Neural cell (in vitro differentiated cells): Measurements from ENCODE around the gene SDC3. TPM values are rescaled to one million over a fixed set of nuclear protein-coding genes. Genes with fewer than 3 reads are reported as not detected.

Experiments
- H2AFZ ChIP-seq: fragments of 200-600, 300-800 bp; sonication (generic), shearing (Covaris generic); 2 replicates; pipeline ENCODE4 v1.6.0; 2014; ENCODE audit warnings: low read depth, mild to moderate bottlenecking, antibody characterized with exemption, low read length, moderate library complexity
- H3F3A ChIP-seq: fragments of 200-600 bp; shearing (Covaris generic); 2 replicates; pipeline ENCODE4 v1.6.1; 2016; ENCODE audit warnings: mild to moderate bottlenecking, moderate library complexity, mixed read lengths, antibody characterized with exemption, low read length; ENCODE audit not compliant: insufficient read depth, poor library complexity, severe bottlenecking
- H3K27ac ChIP-seq: fragments of 200-600, 300-800 bp; sonication (generic), shearing (Covaris generic); 2 replicates; pipeline ENCODE4 v1.5.1; 2014; ENCODE audit warnings: mild to moderate bottlenecking, low read length, moderate library complexity
- H3K27me3 ChIP-seq: fragments of 300-800, 200-600 bp; sonication (generic), shearing (Covaris generic); 2 replicates; pipeline ENCODE4 v1.6.0; 2014; ENCODE audit warnings: mild to moderate bottlenecking, low read depth, low read length, moderate library complexity; ENCODE audit not compliant: insufficient read depth
- H3K36me3 ChIP-seq: fragments of 300-800, 200-600 bp; sonication (generic), shearing (Covaris generic); 2 replicates; pipeline ENCODE4 v1.5.1; 2014; ENCODE audit warnings: mild to moderate bottlenecking, antibody characterized with exemption, low read length, moderate library complexity; ENCODE audit not compliant: insufficient read depth
- H3K4me2 ChIP-seq: fragments of 300-800, 200-600 bp; sonication (generic), shearing (Covaris generic); 2 replicates; pipeline ENCODE4 v1.6.0; 2014; ENCODE audit warnings: mild to moderate bottlenecking, low read length
- H3K4me3 ChIP-seq: fragments of 300-800, 200-600 bp; sonication (generic), shearing (Covaris generic); 2 replicates; pipeline ENCODE4 v1.5.1; 2014; ENCODE audit warnings: mild to moderate bottlenecking, low read length, moderate library complexity
- H3K79me2 ChIP-seq: fragments of 200-600 bp; shearing (Covaris generic); replicated peaks from 2 replicates; pipeline ENCODE4 v1.6.0; 2014; ENCODE audit warnings: mild to moderate bottlenecking, low read length, moderate library complexity; ENCODE audit not compliant: insufficient read depth
- H3K9ac ChIP-seq: fragments of 300-800, 200-600 bp; sonication (generic), shearing (Covaris generic); 2 replicates; pipeline ENCODE4 v1.6.1; 2016; ENCODE audit warnings: mild to moderate bottlenecking, low read length, mixed read lengths
- H3K9me2 ChIP-seq: fragments of 200-600 bp; shearing (Covaris generic); 2 replicates; pipeline ENCODE4 v1.6.1; 2016; ENCODE audit warnings: mild to moderate bottlenecking, low read length, mixed read lengths; ENCODE audit not compliant: insufficient read depth
- H3K9me3 ChIP-seq: fragments of 200-600, 300-800 bp; sonication (generic), shearing (Covaris generic); 2 replicates; pipeline ENCODE4 v1.6.1; 2016; ENCODE audit warnings: mild to moderate bottlenecking, mixed run types, low read length, moderate library complexity, mixed read lengths
- H4K20me1 ChIP-seq: fragments of 200-600 bp; shearing (Covaris generic); 2 replicates; pipeline ENCODE4 v1.6.1; 2016; ENCODE audit warnings: mild to moderate bottlenecking, mixed run types; ENCODE audit not compliant: insufficient read depth
- EP300 ChIP-seq: fragments of 450-650 bp; conservative IDR thresholded peaks from 2 replicates; pipeline ENCODE4 v1.6.1; 2014; ENCODE audit warnings: antibody characterized with exemption, mild to moderate bottlenecking, moderate library complexity; ENCODE audit not compliant: poor library complexity, severe bottlenecking
- EZH2 ChIP-seq: fragments of 200-600, 300-800 bp; shearing (Covaris generic), sonication (generic); IDR thresholded peaks from 2 replicates; pipeline ENCODE4 v1.6.1; 2014; ENCODE audit warnings: antibody characterized with exemption, low read length, borderline replicate concordance, mild to moderate bottlenecking; ENCODE audit not compliant: insufficient read depth, poor library complexity, severe bottlenecking
- MXI1 ChIP-seq: fragments of 450-650 bp; conservative IDR thresholded peaks from 2 replicates; pipeline ENCODE4 v1.6.1; 2014; ENCODE audit warnings: antibody characterized with exemption, mild to moderate bottlenecking; ENCODE audit not compliant: poor library complexity, severe bottlenecking
- POLR2AphosphoS5 ChIP-seq: IDR thresholded peaks from 2 replicates; pipeline ENCODE4 v1.6.1; 2012
- RAD21 ChIP-seq: fragments of 450-650 bp; conservative IDR thresholded peaks from 2 replicates; pipeline ENCODE4 v1.6.1; 2014; ENCODE audit warnings: antibody characterized with exemption, mild to moderate bottlenecking, moderate library complexity
- SMC3 ChIP-seq: fragments of 450-650 bp; conservative IDR thresholded peaks from 2 replicates; pipeline ENCODE4 v1.6.1; 2014; ENCODE audit warnings: antibody characterized with exemption, mild to moderate bottlenecking, moderate library complexity; ENCODE audit not compliant: poor library complexity
- TAF1 ChIP-seq: IDR thresholded peaks from 2 replicates; pipeline ENCODE4 v1.6.1; 2012; ENCODE audit warnings: low read depth
- polyA plus RNA-seq: library from polyadenylated mRNA; depleted of rRNA; stranded (reverse); fragments of >200 nt; gene quantifications from 2 replicates; pipeline ENCODE4 v1.2.3, GENCODE V29; 2014
- TF ChIP-seq, protein P1 (sequence below): IDR thresholded peaks from 2 replicates; pipeline ENCODE4 v1.6.1; 2012; ENCODE audit warnings: borderline replicate concordance
- TF ChIP-seq, protein P2 (sequence below): fragments of 450-650 bp; IDR thresholded peaks from 2 replicates; pipeline ENCODE4 v1.5.1; 2014; ENCODE audit warnings: antibody characterized with exemption, mild to moderate bottlenecking, moderate library complexity; ENCODE audit not compliant: poor library complexity, severe bottlenecking

The SDC3 gene
- polyA plus RNA-seq, 1 donor from 2014 or later = 55.2 TPM

DNA sequence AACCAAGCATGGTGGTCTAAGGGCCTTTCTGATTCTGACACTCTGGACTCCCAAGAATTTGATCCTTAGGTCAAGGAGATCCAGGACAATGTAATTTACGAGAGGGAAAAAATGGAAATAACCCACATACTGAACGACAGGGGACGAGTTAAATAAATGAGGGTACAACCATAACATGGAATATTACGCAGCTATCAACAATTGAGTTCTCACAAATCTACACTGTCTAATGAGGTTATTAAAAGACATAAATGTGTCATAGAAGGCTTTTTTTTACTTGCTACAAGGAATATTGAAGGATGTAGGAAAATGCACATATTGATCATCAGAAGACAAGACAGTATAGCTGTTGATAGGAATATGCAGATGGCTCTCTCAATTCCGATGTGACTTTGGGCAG lies 23.8 kb downstream of the SDC3 start:
- Histone ChIP-seq H3K4me3 (no peak overlapping the region), H3K27ac (no peak overlapping the region), H3K27me3 (no peaks in the 10 kb centered on the region), H3K36me3 (no peaks in the 10 kb centered on the region), H3K4me2 (no peak overlapping the region), H3K79me2 (peaks cover 85% of the 10 kb centered on the region), H2AFZ (no peak overlapping the region), H4K20me1 (no peaks in the 10 kb centered on the region), H3F3A (no peaks in the 10 kb centered on the region), H3K9me3 (no peaks in the 10 kb centered on the region), H3K9ac (no peak overlapping the region), H3K9me2 (no peaks in the 10 kb centered on the region)
- TF ChIP-seq POLR2AphosphoS5 (no peak), EZH2 (no peak)

DNA sequence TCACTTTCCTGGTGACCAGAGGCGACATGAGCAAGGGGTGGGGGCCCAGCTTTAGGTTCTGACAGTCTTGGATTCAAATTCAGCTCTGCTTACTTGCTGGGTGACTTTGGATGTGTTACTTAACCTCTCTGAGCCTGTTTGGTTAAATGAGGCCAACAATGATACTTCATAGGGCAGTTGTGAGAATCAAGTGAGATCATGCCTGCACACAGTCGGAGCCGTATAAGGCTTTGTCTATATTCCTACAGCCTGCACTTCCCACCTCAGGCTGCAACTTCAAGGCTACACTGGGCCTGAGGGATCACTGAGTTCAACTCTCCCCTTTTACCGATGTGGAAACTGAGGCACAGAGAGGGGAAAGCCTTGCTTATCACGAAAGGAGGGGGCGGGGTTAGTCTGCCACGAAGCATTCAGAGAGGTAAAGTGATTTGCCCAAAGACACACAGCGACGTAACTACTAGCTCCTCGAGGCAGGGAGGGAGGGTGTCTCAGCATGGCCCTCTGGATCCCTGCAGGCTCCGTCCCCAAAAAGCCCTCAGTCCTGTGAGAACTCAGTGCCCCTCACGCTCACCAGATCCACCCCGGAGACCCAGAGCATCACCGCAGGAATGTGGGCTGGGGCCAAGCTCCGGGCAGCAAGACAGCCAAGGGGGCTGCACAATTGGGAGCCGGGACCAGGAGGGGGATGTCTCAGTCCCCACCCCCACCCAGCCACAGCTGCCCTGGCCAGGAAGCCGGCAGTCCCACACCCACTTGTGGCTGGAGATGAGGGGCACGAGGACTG lies 25.0 kb downstream of the SDC3 start:
- peak overlapping the region; percentile 100 for H3K27ac ChIP-seq
- no peak for TF ChIP-seq EP300
- no peak for TF ChIP-seq EZH2
- no peak for TF ChIP-seq MXI1
- TF ChIP-seq TAF1 = no peak
- no peak for TF ChIP-seq SMC3
- TF ChIP-seq POLR2AphosphoS5 = no peak
- TF ChIP-seq, protein P1, sequence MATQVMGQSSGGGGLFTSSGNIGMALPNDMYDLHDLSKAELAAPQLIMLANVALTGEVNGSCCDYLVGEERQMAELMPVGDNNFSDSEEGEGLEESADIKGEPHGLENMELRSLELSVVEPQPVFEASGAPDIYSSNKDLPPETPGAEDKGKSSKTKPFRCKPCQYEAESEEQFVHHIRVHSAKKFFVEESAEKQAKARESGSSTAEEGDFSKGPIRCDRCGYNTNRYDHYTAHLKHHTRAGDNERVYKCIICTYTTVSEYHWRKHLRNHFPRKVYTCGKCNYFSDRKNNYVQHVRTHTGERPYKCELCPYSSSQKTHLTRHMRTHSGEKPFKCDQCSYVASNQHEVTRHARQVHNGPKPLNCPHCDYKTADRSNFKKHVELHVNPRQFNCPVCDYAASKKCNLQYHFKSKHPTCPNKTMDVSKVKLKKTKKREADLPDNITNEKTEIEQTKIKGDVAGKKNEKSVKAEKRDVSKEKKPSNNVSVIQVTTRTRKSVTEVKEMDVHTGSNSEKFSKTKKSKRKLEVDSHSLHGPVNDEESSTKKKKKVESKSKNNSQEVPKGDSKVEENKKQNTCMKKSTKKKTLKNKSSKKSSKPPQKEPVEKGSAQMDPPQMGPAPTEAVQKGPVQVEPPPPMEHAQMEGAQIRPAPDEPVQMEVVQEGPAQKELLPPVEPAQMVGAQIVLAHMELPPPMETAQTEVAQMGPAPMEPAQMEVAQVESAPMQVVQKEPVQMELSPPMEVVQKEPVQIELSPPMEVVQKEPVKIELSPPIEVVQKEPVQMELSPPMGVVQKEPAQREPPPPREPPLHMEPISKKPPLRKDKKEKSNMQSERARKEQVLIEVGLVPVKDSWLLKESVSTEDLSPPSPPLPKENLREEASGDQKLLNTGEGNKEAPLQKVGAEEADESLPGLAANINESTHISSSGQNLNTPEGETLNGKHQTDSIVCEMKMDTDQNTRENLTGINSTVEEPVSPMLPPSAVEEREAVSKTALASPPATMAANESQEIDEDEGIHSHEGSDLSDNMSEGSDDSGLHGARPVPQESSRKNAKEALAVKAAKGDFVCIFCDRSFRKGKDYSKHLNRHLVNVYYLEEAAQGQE = no peak
- TF ChIP-seq RAD21 = no peak
- no peaks in the 10 kb centered on the region for H3K9me2 ChIP-seq
- no peak overlapping the region for H3K4me2 ChIP-seq
- no peaks in the 10 kb centered on the region for H3K36me3 ChIP-seq
- H3K79me2 ChIP-seq = peaks cover 85% of the 10 kb centered on the region
- no peak overlapping the region for H3K4me3 ChIP-seq
- no peaks in the 10 kb centered on the region for H3K9me3 ChIP-seq
- no peaks in the 10 kb centered on the region for H3F3A ChIP-seq
- no peaks in the 10 kb centered on the region for H4K20me1 ChIP-seq
- no peaks in the 10 kb centered on the region for H3K27me3 ChIP-seq
- H2AFZ ChIP-seq = no peak overlapping the region
- H3K9ac ChIP-seq = peak overlapping the region; percentile 13

DNA sequence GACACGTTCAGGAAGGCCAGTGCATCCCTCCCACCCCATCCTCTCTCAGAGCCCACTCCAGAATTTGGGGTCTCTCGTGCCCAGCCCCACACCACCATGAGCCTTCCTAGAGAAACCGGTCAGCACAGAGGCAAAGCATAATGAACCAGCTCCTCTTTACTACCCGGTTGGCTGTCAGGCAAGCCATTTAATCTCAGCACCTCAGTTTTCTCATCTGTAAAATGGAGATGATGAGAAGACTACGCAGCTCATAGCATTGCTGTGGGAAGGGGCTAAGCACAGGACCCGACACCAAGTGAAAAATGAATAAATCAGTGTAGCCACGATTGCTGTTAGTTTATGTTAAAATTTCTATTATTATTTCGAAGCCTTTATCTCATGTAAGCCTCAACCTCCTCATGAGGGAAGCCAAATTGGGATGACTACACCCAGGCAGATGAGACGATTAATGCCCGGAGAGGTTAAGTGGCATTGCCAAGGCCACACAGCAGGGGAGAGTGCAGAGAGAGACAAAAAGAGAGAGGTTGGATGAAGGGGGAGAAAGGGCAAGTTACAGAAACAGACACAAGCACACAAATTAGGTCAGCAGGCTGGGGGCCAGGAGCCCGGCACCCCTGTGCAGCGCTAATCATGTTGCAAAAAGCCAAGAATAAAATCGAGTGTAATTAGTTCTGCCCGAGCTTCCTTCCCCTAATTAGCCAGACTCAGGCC lies 25.7 kb downstream of the SDC3 start:
- Histone ChIP-seq H3K9me2 (no peaks in the 10 kb centered on the region), H3K9me3 (no peaks in the 10 kb centered on the region), H3K27ac (peak overlapping the region; percentile 100), H3K9ac (peak overlapping the region; percentile 94), H3K4me3 (peak overlapping the region; percentile 66), H3K27me3 (no peaks in the 10 kb centered on the region), H3K36me3 (no peaks in the 10 kb centered on the region), H3F3A (no peaks in the 10 kb centered on the region), H4K20me1 (no peaks in the 10 kb centered on the region), H3K4me2 (no peak overlapping the region), H3K79me2 (peaks cover 85% of the 10 kb centered on the region), H2AFZ (no peak overlapping the region)
- TF ChIP-seq RAD21 = no peak
- TF ChIP-seq, protein P2, sequence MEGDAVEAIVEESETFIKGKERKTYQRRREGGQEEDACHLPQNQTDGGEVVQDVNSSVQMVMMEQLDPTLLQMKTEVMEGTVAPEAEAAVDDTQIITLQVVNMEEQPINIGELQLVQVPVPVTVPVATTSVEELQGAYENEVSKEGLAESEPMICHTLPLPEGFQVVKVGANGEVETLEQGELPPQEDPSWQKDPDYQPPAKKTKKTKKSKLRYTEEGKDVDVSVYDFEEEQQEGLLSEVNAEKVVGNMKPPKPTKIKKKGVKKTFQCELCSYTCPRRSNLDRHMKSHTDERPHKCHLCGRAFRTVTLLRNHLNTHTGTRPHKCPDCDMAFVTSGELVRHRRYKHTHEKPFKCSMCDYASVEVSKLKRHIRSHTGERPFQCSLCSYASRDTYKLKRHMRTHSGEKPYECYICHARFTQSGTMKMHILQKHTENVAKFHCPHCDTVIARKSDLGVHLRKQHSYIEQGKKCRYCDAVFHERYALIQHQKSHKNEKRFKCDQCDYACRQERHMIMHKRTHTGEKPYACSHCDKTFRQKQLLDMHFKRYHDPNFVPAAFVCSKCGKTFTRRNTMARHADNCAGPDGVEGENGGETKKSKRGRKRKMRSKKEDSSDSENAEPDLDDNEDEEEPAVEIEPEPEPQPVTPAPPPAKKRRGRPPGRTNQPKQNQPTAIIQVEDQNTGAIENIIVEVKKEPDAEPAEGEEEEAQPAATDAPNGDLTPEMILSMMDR = no peak
- no peak for TF ChIP-seq TAF1
- TF ChIP-seq POLR2AphosphoS5 = no peak
- TF ChIP-seq, protein P1 = no peak
- TF ChIP-seq EZH2 = no peak
- no peak for TF ChIP-seq MXI1
- TF ChIP-seq SMC3 = no peak
- TF ChIP-seq EP300 = no peak
